ENCODE results near the gene ATP5F1C.

GRCh38 chr10:7756360-7756992, 31.5 kb upstream of the ATP5F1C start:
- no peak for TF ChIP-seq EP300 (IDR thresholded peaks at IDR 0.05; ENCODE audit: low read depth)
- TF ChIP-seq CTCF (IDR thresholded peaks at IDR 0.05) = peak in 4 of 5 experiments; percentile 30 to 42 (median 40)

Measured in transverse colon (tissue), 3 donors.